Right kidney (tissue), 1 donor: ENCODE results near the gene MARK1.
"Not testable (repeated sequence)": the region's sequence is repeated elsewhere in the genome, so short reads cannot be mapped to it uniquely, and the experiment has no call there.

Experiments
- DNase-seq: peaks from one replicate; pipeline ENCODE4 v3.0.0-alpha.2; 2016

Gene MARK1

DNA sequence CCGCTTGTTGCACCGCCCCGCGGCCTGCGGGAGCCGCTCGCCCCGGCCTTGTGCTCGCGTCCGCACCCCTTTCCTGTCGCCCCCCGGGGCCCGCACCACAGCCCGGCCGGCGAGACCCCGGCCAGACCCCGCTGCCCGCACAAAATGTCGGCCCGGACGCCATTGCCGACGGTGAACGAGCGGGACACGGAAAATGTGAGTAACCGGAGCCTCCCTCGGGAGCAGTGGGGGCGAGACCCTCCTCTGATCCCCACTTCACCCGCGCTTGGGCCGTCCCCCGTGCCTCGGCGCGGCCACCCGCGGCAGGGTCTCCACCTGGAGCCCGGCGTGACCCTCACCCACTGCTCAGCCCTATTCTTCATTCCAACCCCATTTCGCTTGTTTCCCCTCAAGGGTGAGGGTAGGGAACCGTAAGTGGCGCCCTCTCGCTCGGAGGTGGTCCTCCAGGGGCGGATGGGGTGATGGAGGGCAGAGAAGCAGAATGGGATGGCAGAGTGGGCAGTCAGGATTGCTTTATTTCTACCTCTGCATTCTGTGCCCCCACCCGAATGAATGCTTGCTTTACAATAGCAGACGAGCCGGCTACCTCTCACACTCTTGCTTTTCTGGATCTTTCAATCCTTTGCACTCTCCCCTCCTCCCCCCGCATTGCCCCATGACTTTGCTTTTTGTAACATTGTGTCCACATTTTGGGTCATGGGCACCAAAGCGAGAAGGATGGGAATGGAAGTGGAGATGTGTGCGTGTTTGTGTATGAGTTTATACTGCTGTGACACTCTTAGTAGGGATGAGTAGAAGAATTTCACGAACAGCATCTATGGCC lies 954 bp downstream of the MARK1 start:
- DNase-seq = peak; percentile 86

- DNase-seq = no peak
These were observed 1.6 kb downstream of the MARK1 start for GRCh38 chr1:220529521-220530020.

- DNase-seq = no peak
These were observed 5.7 kb downstream of the MARK1 start for GRCh38 chr1:220533504-220534109.

DNA sequence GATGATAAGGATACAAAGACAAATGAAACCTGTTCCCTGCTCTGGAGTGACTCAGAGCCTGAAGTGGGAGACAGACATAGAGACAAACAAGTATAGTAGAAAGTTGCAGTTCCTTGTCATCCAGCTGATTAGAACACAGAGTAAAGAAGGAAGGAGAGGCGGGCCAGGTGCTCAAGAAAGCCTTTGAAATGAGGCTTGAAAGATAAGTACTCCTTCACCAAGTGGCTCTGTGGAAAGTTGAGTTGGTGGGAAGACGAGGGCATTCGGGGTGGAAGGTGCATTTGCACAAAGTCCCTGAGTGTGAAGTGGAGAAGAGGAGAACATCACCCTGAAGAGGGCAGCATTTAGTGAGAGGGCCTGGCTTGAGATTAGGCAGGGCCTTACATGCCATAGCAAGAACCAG lies 17.0 kb downstream of the MARK1 start:
- no peak for DNase-seq

DNA sequence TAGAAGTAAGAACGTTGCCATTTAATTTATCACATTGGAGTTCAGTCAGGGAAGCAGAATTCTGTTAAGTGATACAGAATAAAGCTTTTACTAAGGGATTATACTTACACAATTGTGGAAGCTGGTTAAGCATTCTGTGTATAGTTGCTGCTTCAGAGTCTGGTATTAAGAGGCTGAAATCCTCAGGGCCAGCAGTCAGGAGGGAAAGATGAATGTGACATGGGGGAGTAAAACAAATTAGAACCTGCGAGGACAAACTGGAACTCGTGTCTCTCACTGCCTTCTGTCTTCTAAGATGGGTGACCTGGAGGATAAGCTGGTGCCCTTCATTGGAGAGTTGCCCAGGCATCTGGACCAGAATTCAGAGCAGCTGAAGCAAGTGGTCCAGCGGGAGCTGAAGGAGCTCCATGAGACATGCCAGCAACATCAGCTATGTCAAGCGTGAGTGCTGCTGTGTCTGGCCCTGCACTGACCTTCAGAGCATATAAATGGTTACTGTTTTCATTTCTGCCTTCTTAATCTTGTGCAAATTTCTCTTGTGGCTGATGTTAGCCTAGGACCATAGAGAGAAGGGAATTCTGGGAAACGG lies 23.0 kb downstream of the MARK1 start:
- DNase-seq = no peak

DNA sequence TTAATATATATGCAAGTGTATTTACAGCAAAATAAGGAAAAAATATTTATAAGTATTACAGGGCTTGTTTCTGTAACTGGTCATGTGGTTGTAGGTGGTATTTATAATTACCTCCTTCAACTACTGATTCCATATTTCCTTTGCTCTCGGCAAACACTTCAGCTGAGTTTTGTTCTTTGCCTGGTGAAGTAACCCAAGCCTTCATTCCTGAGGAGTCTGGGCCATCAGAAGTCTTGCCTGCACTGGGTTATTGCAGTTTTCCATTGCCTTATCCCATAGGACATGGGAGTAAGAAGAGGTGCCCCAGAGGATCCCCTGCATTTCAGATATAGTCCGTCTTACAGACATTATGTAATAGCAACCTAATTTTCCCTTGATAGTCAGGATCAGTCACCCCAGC lies 23.8 kb downstream of the MARK1 start:
- DNase-seq = no peak

DNA sequence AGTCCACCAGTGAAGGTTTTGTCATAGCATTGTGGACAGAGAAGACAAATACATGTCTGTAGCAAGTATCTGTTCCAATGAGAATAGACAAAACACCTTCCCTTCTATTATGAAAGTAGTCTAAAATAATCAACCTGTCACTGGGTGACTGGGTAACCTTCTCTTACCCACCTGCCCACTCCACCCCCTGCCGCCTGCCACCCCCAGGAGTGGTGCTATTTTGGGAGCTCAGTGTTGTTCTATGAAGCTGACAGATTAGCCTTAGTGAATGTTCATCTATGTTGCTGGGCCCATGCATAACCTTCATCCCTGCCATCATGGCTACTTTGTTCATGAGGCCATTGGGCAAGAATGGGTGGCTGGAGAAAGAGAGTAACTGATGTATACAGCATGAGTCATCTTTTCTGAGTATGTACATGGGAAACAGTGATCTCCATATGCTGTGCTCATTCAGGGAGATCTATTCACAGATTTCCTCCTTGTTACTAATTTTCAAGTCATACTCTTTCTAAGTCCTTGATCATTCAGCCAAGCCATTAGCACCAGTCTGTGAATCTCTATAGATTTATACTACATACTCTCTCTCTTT lies 24.8 kb downstream of the MARK1 start:
- DNase-seq = no peak

DNA sequence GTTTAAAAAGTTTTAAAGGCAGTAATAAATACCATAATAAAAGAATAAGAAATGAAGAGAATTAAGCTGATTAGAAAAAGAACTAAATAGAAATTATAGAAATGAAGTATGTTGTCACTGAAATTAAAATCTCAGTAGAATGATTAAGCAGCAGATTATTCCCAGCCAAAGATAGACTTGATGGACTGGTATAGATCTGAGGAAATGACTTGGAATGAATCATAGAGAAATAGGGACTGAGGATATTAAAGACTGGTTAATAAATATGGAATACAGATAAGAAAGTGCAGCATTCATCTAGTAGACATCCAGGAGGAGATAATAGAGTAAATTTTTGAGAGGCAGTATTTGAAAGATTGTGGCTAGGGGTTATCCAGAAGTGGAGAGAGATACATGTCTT lies 28.7 kb downstream of the MARK1 start:
- no peak for DNase-seq

DNA sequence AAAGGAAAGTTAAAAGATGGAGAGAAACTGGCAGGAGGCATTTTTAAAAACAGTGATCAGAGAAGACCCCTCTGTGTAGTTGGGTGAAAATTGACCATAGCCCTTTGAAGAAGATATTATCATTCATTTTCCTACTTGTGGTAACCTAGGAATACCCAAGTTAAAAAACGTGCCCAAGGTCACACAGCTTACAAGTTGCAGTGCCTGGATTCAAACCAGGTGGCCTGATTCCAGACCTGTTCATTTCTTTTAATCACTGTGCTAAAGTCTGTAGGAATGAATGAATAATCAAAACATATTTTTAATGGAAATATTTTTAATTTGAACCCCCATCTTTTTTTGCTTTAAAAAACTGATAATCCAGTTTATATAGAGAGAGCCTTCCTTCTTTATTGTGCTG lies 35.6 kb downstream of the MARK1 start:
- no peak for DNase-seq

DNA sequence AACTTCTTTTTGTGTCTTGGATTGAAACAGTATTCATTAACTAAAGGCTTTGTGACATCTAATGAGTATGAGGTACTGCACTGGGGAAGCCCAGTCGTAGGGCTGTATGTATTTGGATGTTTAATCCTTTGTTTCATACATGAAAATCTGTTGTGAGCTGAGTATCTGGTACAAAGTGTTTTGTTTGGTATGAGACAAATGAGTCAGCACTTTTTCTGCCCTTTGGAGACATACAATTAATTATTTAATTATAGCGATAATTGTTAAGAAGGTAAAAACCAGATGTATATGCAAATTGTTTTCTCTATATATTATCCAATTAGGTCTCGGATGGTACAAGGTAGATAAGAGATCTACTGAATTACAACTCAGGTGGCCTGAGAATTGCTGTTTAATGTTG lies 36.3 kb downstream of the MARK1 start:
- DNase-seq = no peak

- no peak for DNase-seq
These were observed 37.7 kb downstream of the MARK1 start for GRCh38 chr1:220565670-220566069.

- DNase-seq = no peak
These were observed 38.9 kb downstream of the MARK1 start for GRCh38 chr1:220566869-220567268.

- DNase-seq = no peak
These were observed 44.5 kb downstream of the MARK1 start for GRCh38 chr1:220572416-220572815.

GRCh38 chr1:220573836-220574235 lies 45.9 kb downstream of the MARK1 start:
- no peak for DNase-seq

- no peak for DNase-seq
These were observed 48.0 kb downstream of the MARK1 start for GRCh38 chr1:220575718-220576497.

GRCh38 chr1:220577926-220578325 lies 50.0 kb downstream of the MARK1 start:
- DNase-seq = no peak

DNA sequence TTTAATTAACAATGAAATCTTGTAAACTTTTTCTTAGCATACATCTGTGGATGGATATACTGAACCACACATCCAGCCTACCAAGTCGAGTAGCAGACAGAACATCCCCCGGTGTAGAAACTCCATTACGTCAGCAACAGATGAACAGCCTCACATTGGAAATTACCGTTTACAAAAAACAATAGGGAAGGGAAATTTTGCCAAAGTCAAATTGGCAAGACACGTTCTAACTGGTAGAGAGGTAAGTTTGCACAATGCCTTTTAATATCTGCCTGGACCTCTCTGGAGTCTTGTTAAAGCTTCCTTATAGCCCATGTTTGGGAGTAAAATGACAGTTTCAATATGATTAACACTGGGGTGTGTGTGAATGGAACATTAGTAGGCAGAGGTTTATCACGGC lies 51.4 kb downstream of the MARK1 start:
- no peak for DNase-seq

DNA sequence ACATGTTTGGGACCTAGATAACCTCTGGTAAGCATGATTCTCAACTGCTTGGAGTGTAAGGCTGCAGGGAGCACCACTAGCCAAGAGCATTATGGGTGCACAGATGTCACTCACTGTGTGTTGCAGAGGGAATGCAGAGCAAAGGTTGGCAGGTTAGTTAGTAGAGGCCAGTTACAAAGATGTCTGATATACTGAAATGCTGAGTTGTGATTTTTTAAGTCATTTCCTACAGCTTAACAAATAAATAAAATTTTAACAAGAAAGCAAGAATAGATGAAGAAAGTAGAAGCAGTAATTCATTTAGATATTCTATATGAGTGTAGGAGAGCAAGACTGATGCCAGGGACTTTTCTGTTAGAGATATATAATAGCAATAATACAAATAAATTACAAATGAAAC lies 64.8 kb downstream of the MARK1 start:
- DNase-seq = no peak

- no peak for DNase-seq
These were observed 66.4 kb downstream of the MARK1 start for GRCh38 chr1:220594356-220594755.

- no peak for DNase-seq
These were observed 67.2 kb downstream of the MARK1 start for GRCh38 chr1:220595179-220595578.

DNA sequence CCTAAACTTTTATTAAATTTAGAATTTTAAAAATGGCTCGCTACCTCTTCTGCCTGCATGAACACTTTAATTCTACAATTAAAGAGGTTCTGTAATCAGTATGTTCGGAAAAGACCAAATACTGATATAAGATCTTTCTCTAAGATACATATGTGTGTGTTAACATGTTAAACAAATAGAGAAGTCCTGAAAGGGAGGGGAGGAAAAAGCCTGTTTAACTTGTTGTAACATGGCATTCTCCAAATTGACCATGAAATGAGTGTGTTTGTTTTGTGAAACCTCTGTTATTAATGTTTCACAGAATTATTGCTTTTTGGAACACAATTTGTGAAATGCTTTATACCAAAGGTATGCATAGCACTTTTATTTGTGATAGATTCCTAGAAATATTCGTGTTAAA lies 77.0 kb downstream of the MARK1 start:
- DNase-seq = no peak

GRCh38 chr1:220605651-220606050 lies 77.7 kb downstream of the MARK1 start:
- DNase-seq = not testable (repeated sequence)
